H1 (cell line): ENCODE results near the gene GBF1. TPM values are rescaled to one million over a fixed set of nuclear protein-coding genes. Genes with fewer than 3 reads are reported as not detected.

ENCODE experiments used
- ASH2L ChIP-seq: fragments of 200-600, 300-600 bp; sonication (generic); IDR thresholded peaks from one replicate; pipeline ENCODE4 v1.7.1; 2017; ENCODE audit warnings: low read length
- CTCF ChIP-seq, 3 experiments: IDR thresholded peaks; 1 replicate in 2 of 3; 2 replicates in 1 of 3; pipeline versions ENCODE4 v1.5.1 to v1.6.1; 2011; ENCODE audit warnings: low read length in 3 of 3, mild to moderate bottlenecking in 3 of 3, inconsistent platforms in 2 of 3, low read depth in 1 of 3, moderate library complexity in 1 of 3; ENCODE audit not compliant: insufficient read depth in 1 of 3; ENCODE audit errors: control extremely low read depth in 1 of 3
- SIN3A ChIP-seq, 2 experiments: IDR thresholded peaks in 1 of 2; conservative IDR thresholded peaks in 1 of 2; 2 replicates each; pipeline ENCODE4 v1.6.1; 2011 to 2012; ENCODE audit warnings: low read length in 2 of 2, improper control_type of control experiment in 1 of 2, low read depth in 1 of 2, mild to moderate bottlenecking in 1 of 2
- SP2 ChIP-seq: IDR thresholded peaks from 2 replicates; pipeline ENCODE4 v1.6.1; 2012; ENCODE audit warnings: mild to moderate bottlenecking, low read length, inconsistent platforms
- polyA plus RNA-seq, 7 experiments: library from polyadenylated mRNA; depleted of rRNA in 3 of 7; stranded (reverse) in 5 of 7; unstranded in 2 of 7; fragments of >200 nt in 5 of 7; fragments of 200-250 nt in 2 of 7; gene quantifications; 1 replicate in 5 of 7; 2 replicates in 1 of 7; 4 replicates in 1 of 7; pipeline versions ENCODE4 v1.2.1 to v1.2.3, GENCODE V29; 2011 to 2013; ENCODE audit warnings: missing spikeins in 2 of 7, mixed read lengths in 2 of 7
- total RNA-seq: library from RNA; stranded (reverse); fragmentation: NEBNext Ultra II Directional; extraction: Animal tissue kit (Norgen Biotek cat#: 25700); gene quantifications from 2 replicates; pipeline ENCODE4 v1.2.1, GENCODE V29; 2021

GBF1 gene
- total and polyA plus RNA-seq, 2 of the 8 experiments (the other 6 are each of a cell fraction or from before 2014, with no cell fraction given) = 11.0 to 25.5 TPM

- TF ChIP-seq CTCF (IDR thresholded peaks at IDR 0.05; ENCODE audit: control extremely low read depth in 1 of 3, insufficient read depth in 1 of 3, low read depth in 1 of 3, low read length in 3 of 3) = no peak
- no peak for TF ChIP-seq ASH2L
- no peak for TF ChIP-seq SP2
- TF ChIP-seq SIN3A (conservative IDR thresholded peaks at IDR 0.05 in 1 of 2, IDR thresholded peaks at IDR 0.05 in 1 of 2; ENCODE audit: low read depth in 1 of 2, low read length in 2 of 2) = no peak
These were observed 156.6 kb downstream of the GBF1 start (continued) for GRCh38 chr10:102401735-102402511.
